ENCODE data around the gene APBB2.

Gene APBB2

GRCh38 chr4:40971338-40971737, 243.0 kb downstream of the APBB2 start:
- DNase-seq (ENCODE audit: low read depth), result no peak

GRCh38 chr4:40969501-40969900, 244.8 kb downstream of the APBB2 start:
- DNase-seq (ENCODE audit: low read depth), result no peak

GRCh38 chr4:40967550-40967949, 246.8 kb downstream of the APBB2 start:
- no peak for DNase-seq (ENCODE audit: low read depth)

GRCh38 chr4:40966091-40966490, 248.3 kb downstream of the APBB2 start:
- no peak for DNase-seq (ENCODE audit: low read depth)

GRCh38 chr4:40963897-40964478, 250.4 kb downstream of the APBB2 start:
- DNase-seq (ENCODE audit: low read depth), result no peak

- DNase-seq (ENCODE audit: low read depth), result no peak
Observed at GRCh38 chr4:40962551-40963180, 251.7 kb downstream of the APBB2 start.

GRCh38 chr4:40960941-40961340, 253.4 kb downstream of the APBB2 start:
- no peak for DNase-seq (ENCODE audit: low read depth)

GRCh38 chr4:40957281-40957680, 257.1 kb downstream of the APBB2 start:
- DNase-seq (ENCODE audit: low read depth), result no peak

GRCh38 chr4:40956721-40957255, 257.6 kb downstream of the APBB2 start:
- no peak for DNase-seq (ENCODE audit: low read depth)

GRCh38 chr4:40954088-40954668, 260.2 kb downstream of the APBB2 start:
- DNase-seq (ENCODE audit: low read depth), result no peak

GRCh38 chr4:40953283-40954087, 260.9 kb downstream of the APBB2 start:
- DNase-seq (ENCODE audit: low read depth), result no peak

- no peak for DNase-seq (ENCODE audit: low read depth)
Observed at GRCh38 chr4:40952672-40953071, 261.7 kb downstream of the APBB2 start.

GRCh38 chr4:40952217-40952616, 262.1 kb downstream of the APBB2 start:
- DNase-seq (ENCODE audit: low read depth), result no peak

GRCh38 chr4:40951026-40951425, 263.3 kb downstream of the APBB2 start:
- no peak for DNase-seq (ENCODE audit: low read depth)

- DNase-seq (ENCODE audit: low read depth), result no peak
Observed at GRCh38 chr4:40949358-40950100, 264.8 kb downstream of the APBB2 start.

- DNase-seq (ENCODE audit: low read depth), result no peak
Observed at GRCh38 chr4:40948014-40948413, 266.3 kb downstream of the APBB2 start.

- DNase-seq (ENCODE audit: low read depth), result no peak
Observed at GRCh38 chr4:40946652-40947051, 267.7 kb downstream of the APBB2 start.

- DNase-seq (ENCODE audit: low read depth), result no peak
Observed at GRCh38 chr4:40940756-40941155, 273.6 kb downstream of the APBB2 start.

GRCh38 chr4:40940317-40940741, 274.0 kb downstream of the APBB2 start:
- DNase-seq (ENCODE audit: low read depth), result no peak

GRCh38 chr4:40939856-40940255, 274.5 kb downstream of the APBB2 start:
- no peak for DNase-seq (ENCODE audit: low read depth)

GRCh38 chr4:40938337-40938736, 276.0 kb downstream of the APBB2 start:
- DNase-seq (ENCODE audit: low read depth), result no peak

Data from stimulated activated CD8-positive, alpha-beta memory T cell treated with anti-CD3 and anti-CD28 coated beads, Interleukin-4, amount 100 ng/mL, for 24 hours (primary cell).